ENCODE measurements around the gene KRTAP10-11.

GRCh38 chr21:44606495-44606894 is 39.7 kb upstream of the KRTAP10-11 start:
- TF ChIP-seq POLR2A (IDR thresholded peaks at IDR 0.05) = no peak
- TF ChIP-seq CTCF (IDR thresholded peaks at IDR 0.05 in 8 of 11, conservative IDR thresholded peaks at IDR 0.05 in 3 of 11) = no peak
- no peak for TF ChIP-seq POLR2AphosphoS5 (IDR thresholded peaks at IDR 0.05)

Data from spleen (tissue), 7 donors.